GM04503 (cell line): ENCODE data around the gene KCNN2.

Experiments
- DNase-seq: peaks from one replicate; pipeline ENCODE4 v3.0.0-alpha.2; 2012; ENCODE audit warnings: low read depth

Gene KCNN2

DNA sequence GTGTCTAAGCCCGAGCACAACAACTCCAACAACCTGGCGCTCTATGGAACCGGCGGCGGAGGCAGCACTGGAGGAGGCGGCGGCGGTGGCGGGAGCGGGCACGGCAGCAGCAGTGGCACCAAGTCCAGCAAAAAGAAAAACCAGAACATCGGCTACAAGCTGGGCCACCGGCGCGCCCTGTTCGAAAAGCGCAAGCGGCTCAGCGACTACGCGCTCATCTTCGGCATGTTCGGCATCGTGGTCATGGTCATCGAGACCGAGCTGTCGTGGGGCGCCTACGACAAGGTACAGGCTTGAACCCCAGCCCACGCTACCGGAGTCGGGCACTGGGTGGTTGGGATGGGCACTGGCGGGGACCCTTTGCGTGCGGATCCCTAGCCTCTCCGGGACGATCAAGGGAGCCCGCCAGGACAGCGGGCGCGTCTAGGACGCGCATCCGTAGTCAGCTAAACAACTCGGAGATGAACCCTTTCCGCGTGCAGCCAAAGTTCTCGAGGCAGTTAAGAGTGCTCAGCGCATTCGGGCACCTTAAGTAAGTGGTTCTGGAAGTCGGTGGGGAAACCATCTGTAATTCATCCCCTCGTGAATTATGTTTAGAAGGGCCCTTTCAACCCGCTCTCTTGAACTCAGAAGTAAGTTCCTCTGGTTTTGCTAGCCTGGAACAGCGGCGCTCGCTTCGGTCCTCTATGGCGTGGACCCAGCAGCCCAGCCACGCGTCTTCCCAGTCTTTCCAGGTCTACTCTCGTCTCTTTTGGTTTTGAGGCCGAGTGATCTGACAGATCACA lies 1.3 kb downstream of the KCNN2 start:
- no peak for DNase-seq

- no peak for DNase-seq
These were observed 2.0 kb downstream of the KCNN2 start for GRCh38 chr5:114363837-114364236.

GRCh38 chr5:114367029-114367428 lies 5.2 kb downstream of the KCNN2 start:
- no peak for DNase-seq

DNA sequence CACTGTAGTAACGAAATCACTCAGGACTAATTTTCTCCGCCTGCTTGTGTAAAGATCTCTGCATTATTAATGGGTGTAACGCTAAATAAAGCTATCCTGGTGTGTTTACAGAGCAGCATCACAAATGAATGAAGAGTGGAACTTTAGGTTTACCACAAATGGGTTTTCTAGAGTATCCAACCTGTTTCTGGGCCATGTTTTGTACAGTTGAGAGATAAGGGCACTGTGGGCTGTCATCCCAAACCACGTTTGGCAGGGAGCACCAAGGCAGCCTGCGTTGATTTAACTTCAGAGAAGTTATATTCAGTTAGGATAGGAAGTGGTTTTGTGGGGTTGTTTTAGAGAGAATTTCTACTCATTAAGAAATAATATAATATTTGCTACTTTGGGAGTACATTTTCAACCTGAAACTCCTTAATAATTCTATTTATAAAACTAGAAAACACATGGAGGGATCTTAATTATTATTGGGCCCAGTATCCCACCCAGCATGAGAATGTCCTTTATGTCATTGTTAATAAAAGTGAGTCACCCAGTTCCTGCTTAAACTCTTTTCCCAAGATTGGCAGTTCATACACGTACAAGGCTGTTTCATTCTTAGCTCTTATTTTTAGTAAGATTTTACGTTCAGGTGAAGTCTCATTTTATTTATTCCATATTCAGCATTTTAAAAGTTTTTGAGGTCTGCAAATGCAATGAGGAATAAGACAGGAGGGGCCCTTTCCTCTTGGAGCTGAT lies 8.0 kb downstream of the KCNN2 start:
- no peak for DNase-seq

DNA sequence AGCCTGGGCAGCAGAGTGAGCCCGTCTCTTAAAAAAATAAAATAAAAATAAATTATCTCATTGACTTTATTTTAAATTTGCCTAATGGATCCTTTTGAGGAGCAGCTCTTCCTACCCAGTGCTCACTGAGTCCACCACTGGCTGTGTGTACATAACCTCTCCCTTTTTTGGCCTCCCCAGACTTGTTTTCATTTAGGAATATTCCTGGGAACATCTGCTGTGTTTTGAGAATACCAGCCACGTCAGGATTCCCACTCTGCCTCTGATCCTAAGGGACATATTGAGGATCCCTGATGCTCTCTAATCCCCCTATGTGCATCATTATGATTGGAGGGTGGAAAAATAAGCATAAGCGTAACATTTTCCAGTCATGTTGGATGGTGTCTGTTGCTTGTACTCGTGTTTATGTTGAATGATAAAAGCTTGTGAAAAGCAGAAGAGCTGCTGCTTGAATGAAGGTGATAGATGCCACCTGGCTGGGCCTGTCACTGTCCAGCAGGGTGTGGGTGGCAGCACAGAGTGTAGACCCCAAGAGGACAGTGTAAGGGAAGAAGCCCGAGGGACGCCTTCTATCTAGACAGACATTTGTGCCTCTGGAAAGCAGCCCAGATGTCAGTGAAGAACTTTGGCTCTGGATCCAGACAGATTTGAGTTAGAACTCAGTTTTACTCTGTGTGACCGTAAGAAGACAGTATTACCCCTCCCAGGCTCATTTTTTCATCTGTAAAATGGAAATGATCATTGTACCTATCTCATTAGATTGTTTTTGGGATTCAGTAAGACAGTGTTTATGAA lies 15.4 kb downstream of the KCNN2 start:
- no peak for DNase-seq

DNA sequence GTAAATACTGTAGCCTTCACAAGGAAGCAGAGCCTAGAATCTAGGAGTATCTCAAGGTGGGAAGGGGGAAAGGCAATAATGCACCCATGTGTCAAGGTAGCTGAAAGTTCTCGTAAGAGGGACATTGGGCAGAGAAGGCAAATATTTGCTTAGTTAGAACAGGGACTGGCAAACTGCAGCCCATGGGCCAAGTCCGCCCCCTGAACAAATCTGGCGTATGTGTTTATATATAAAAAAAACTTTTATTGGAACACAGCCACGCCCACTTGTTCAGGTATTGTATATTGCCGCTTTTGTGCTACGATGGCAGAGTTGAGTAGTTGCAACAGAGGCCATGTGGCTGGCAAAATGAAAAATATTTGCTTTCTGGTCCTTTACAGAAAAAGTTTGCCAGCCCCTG lies 16.1 kb downstream of the KCNN2 start:
- no peak for DNase-seq

GRCh38 chr5:114380721-114381120 lies 18.9 kb downstream of the KCNN2 start:
- DNase-seq, result no peak

DNA sequence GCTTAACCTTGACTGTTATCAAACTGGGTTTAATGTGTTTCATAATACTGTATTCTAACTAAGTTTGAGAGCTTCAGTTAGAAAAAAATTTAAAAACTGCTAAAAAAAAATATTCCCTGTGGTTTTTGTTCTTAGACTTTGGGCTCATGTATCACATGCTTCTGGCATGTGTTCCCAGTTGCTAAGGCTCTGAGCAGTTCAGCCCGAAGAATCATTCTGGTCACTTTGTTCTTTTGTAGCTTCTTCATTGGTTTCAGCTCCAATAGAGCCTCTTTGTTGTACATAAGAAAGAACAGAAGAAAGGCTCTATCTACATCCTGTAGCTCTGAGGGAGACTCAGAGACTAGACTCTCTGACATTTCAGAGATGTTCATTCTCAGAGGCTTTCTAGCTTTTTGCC lies 25.6 kb downstream of the KCNN2 start:
- DNase-seq, result no peak

DNA sequence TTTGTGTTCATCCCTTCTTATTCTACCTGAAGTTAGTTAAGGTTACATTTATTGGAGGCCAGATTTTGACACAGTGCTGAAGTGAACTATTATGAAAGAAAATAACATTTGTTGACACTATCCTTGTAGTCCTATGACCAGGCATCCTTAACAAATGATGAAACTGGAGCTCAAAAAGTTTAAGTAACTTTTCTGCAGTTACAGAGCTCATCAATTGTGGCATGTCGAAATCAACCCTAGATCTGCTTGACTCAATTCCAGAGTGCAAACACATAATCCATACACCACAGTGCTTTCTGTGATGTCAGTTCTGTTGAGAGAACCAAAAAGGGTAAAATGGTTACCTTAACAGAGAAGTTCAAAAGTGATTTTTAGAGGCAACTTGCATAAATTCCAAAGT lies 28.6 kb downstream of the KCNN2 start:
- no peak for DNase-seq

GRCh38 chr5:114391321-114391720 lies 29.5 kb downstream of the KCNN2 start:
- DNase-seq, result no peak

DNA sequence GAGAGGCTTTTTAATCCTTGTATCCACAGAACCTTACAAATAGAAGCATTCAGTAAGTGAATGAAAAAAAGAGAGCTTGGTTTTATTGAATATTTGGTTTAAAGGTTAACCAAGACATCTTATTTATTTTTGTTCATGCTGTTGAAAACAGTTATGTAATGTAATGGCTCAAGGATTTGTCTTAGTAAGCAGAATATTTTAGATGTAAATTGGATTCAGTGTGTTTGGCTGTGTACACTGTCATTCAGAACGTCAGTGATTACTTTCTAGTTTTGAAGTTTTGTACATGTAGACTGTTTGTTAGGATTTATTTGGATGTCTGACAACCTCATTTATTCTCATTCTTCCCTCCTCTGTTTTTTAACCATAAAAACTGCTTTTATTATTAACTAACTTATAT lies 31.3 kb downstream of the KCNN2 start:
- no peak for DNase-seq

GRCh38 chr5:114402206-114402605 lies 40.3 kb downstream of the KCNN2 start:
- no peak for DNase-seq

GRCh38 chr5:114407783-114408182 lies 45.9 kb downstream of the KCNN2 start:
- no peak for DNase-seq

DNA sequence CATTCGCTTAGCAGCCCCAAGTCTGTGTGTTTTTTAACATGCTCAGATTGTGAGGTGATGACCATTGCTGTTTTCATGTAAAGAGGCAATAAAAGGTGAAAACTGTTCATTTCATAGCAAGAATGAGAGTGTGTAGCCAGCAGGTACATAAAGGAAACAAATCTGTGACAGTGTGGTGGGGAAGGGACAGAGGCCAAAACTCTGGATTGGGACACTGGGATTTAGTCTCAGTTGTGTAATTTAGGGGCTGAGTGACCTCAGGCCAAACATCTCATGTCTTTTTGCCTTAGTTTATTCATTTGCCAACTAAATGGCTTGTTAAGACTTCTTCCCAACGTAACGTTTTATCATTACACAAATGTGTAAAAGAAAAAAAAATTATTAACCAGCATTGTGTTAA lies 47.0 kb downstream of the KCNN2 start:
- no peak for DNase-seq

- no peak for DNase-seq
These were observed 49.6 kb downstream of the KCNN2 start for GRCh38 chr5:114411380-114411931.

DNA sequence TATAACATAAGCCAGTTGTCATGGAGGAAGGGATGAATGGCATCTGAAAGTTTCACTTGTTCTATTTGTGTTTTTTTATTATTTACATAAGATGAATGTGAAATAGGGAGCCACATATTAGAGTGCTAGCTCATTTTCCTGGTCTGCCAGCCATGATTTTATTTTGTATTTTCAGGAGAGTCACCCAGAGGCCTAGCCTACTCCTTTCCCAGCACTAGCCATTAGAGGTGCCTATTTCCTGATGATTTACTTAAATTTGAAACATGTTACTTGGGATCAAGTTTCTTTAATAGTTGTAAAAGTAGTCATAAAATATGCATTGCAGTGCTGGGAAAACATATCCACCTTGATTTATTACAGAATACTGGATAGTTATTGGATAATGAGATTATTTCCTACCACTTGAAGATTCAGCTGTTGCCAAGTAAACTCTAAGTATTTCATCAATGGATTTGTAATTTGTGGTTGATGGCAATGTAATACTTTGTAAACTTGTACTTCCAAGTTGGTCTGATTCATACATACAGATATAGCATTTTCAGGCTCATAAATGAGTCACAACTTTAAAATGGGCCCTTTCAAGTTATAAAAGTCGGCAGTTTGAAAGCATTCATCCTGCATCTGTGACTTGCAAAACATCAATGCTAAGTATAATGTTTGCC lies 50.8 kb downstream of the KCNN2 start:
- DNase-seq, result peak; percentile 3

DNA sequence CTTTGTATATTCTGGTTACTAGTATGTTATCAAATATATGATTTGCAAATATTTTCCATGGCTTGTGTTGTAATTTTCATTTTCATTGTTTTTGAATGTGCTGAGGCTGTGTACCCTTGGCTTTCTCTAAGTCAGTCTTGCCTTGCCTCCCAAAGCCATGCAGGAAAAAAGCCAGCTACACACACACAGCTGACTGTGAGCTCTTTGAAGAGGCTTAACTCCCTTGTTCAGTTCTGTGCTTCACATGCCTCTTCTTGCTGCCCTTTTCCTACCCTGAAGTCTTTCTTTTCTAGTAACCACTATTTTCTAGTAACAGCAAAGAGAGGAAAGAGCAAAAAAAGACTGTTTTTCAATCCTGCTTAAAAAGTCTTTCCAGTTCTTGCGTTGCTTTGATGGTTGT lies 53.9 kb downstream of the KCNN2 start:
- no peak for DNase-seq

GRCh38 chr5:114416254-114416653 lies 54.4 kb downstream of the KCNN2 start:
- DNase-seq, result no peak

GRCh38 chr5:114417519-114417918 lies 55.6 kb downstream of the KCNN2 start:
- no peak for DNase-seq

DNA sequence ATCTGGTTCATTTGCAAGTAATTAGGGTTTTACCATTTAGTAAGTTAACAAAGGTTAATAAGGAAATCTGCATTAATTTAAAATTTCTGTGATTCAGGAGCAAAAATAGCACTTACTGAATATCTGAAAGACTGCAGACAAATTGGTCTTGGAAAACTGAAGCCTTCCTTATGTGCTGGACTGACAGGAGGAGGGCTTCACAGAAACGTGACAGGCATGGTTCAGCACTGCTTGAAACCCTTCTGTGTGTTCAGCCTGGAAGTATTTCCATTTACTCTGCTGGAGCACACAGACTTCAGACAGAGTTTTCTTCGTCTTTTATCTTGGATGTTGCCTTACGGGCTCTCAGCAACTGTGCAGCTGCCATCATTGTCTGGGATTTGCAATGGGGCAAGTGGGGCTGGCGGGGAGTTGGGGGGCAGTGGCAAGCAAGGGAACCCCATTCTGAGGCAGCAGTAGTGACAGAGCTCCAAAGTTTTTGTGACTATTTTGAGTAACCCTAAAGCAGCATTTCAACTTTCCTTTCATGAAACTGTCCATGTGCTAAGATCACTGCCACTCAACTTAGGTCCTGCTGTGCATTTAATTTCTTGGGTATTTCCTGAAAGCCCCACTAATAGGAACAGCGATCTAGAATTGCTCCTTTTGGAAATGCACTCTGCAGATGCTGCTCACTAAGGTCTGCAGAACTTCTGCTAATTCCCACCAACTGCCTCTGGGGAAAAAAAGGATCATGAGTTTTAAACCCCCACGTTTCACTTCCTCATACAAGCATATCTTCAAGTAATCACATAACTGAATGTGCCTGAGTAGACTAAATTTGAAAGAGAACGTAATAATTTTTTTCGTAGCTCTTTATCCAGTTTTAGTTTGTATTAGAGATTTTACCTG lies 56.6 kb downstream of the KCNN2 start:
- DNase-seq, result no peak

DNA sequence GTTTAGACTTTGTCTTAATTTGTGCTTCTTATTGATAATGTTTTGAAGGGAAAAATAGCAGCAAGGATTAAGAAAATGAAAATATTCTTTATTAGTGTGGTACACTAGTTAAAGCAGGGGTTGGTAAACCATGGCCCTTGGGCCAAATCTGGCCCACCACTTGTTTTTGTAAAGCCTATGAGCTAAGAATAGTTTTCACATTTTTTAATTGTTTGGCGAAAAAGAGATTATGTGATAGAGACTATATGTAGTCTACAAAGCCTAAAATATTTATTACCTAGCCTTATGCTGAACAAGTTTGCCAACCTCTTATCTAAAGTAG lies 57.2 kb downstream of the KCNN2 start:
- DNase-seq, result no peak
